Smooth muscle cell of the coronary artery (primary cell): Measurements from ENCODE around the gene ZNF664. TPM values are rescaled to one million over a fixed set of nuclear protein-coding genes. Genes with fewer than 3 reads are reported as not detected.

Experiments used
- total RNA-seq: library from RNA; depleted of rRNA; stranded (reverse); fragments of >200 nt; gene quantifications from 2 replicates; pipeline ENCODE4 v1.2.3, GENCODE V29; 2014; ENCODE audit warnings: low replicate concordance

Gene ZNF664
- total RNA-seq = 19.0 and 29.2 TPM in 2 replicates

DNA sequence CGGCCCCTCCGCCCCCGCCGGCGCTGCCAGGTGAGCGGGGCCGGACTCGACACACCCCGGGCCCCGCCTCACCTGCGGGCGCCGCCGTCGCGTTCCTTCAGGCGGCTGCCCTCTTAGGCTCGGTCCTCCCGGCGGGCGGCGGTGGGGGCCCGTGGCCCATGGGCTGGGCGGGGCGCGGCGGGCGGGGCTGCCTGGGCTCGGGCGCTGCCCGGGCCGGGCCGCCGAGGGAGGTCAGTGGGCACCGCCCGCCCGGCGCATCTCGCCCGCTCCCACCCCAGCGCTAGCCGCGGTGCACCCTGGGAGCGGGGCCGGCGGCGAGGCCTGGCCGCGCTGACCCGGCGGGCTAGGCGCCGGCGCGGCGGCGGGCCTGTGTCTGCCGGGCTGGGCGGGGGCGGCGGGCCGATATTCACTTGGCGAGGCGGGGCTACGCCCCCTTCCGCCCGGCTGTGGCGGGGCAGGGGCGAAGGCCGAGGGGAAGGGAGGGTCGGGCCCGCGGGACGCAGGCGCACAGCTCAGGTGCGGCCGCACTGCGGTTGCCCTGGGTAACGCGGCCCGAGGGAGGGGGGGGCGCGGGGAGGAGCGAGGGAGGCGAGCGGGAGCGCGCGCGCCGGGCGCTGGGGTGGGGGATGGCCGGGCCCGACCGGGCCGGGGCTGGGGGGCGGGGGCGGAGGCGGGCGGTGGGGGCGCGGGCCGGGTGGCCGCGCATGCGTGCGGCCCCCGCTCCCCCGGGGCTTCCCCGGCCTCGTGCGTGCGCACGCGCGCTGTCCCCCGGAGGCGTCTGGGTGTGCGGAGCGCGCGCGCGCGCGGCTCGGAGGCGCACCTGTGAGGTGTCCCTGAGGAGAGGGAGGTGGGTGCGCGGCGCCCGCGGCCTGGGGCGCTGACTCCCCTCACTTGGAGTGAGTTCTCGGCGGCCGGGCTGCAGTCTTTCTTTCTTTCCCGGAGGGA, at the start of gene ZNF664, which contains the start of gene CCDC92:
Gene ZNF664 (plus strand): TSS at position 759 of the 945 bp plus-strand sequence. CDS start 38,930 bp downstream, outside the sequence.
Gene CCDC92 (minus strand): TSS at position 375 of the 945 bp plus-strand sequence. CDS start 28,526 bp downstream, outside the sequence.

Other genes starting within 250 kb of the ZNF664 start
- under 0.01 and 0.12 TPM in 2 replicates for gene DNAH10, start 210.9 kb upstream of the ZNF664 start, total RNA-seq
- gene CCDC92, start 384 bp upstream of the ZNF664 start, total RNA-seq = 5.1 and 7.5 TPM in 2 replicates